ENCODE results near the gene PECR. TPM values are rescaled to one million over a fixed set of nuclear protein-coding genes. Genes with fewer than 3 reads are reported as not detected.
A peak's percentile ranks its signal among the peaks of the same experiment; 100 is the strongest.

The PECR gene
- polyA plus RNA-seq, 1 experiment = 5.6 TPM

GRCh38 chr2:216119146-216119545 lies 37.5 kb upstream of the PECR start:
- Histone ChIP-seq H3K4me3 (ENCODE audit: low read depth, low read length) (no peak overlapping the region), H3K27me3 (ENCODE audit: control insufficient read depth, insufficient read depth, low read length) (no peaks in the 10 kb centered on the region), H3K36me3 (ENCODE audit: control insufficient read depth, insufficient read depth, low read length) (peaks cover 12% of the 10 kb centered on the region)
- no peak for DNase-seq (ENCODE audit: low read depth)
- no peak for TF ChIP-seq CTCF (IDR thresholded peaks at IDR 0.05; ENCODE audit: insufficient read depth, low read depth, low read length)
- POLR2A ChIA-PET = no interaction called here
- CTCF ChIA-PET = interaction anchor here (0.6 to 1.6 kb wide), 2 partner anchors 9 to 1832 kb away, joined by 4 to 5 read pairs; no protein-coding TSS in a partner anchor

GRCh38 chr2:216118474-216118873 lies 36.9 kb upstream of the PECR start:
- H3K27me3 ChIP-seq (ENCODE audit: control insufficient read depth, insufficient read depth, low read length) = no peaks in the 10 kb centered on the region
- no peak overlapping the region for H3K4me3 ChIP-seq (ENCODE audit: low read depth, low read length)
- no peak for DNase-seq (ENCODE audit: low read depth)
- POLR2A ChIA-PET = no interaction called here
- H3K36me3 ChIP-seq (ENCODE audit: control insufficient read depth, insufficient read depth, low read length) = peaks cover 13% of the 10 kb centered on the region
- no peak for TF ChIP-seq CTCF (IDR thresholded peaks at IDR 0.05; ENCODE audit: insufficient read depth, low read depth, low read length)
- CTCF ChIA-PET = interaction anchor here (1.0 kb wide), 1 partner anchor 54 kb away, joined by 3 read pairs; no protein-coding TSS in a partner anchor

GRCh38 chr2:216117561-216118340 lies 36.1 kb upstream of the PECR start:
- ChIA-PET CTCF (interaction anchor here (0.9 to 1.0 kb wide), 2 partner anchors 16 to 54 kb away, joined by 3 read pairs; no protein-coding TSS in a partner anchor), POLR2A (no interaction called here)
- Histone ChIP-seq H3K27me3 (ENCODE audit: control insufficient read depth, insufficient read depth, low read length) (no peaks in the 10 kb centered on the region), H3K4me3 (ENCODE audit: low read depth, low read length) (no peak overlapping the region), H3K36me3 (ENCODE audit: control insufficient read depth, insufficient read depth, low read length) (peaks cover 15% of the 10 kb centered on the region)
- DNase-seq (ENCODE audit: low read depth) = no peak
- TF ChIP-seq CTCF (IDR thresholded peaks at IDR 0.05; ENCODE audit: insufficient read depth, low read depth, low read length) = no peak

- no peak for TF ChIP-seq CTCF (IDR thresholded peaks at IDR 0.05; ENCODE audit: insufficient read depth, low read depth, low read length)
- no peaks in the 10 kb centered on the region for H3K27me3 ChIP-seq (ENCODE audit: control insufficient read depth, insufficient read depth, low read length)
- H3K36me3 ChIP-seq (ENCODE audit: control insufficient read depth, insufficient read depth, low read length) = peaks cover 8% of the 10 kb centered on the region
- CTCF ChIA-PET = no interaction called here
- H3K4me3 ChIP-seq (ENCODE audit: low read depth, low read length) = no peak overlapping the region
- POLR2A ChIA-PET = no interaction called here
- no peak for DNase-seq (ENCODE audit: low read depth)
These were observed 34.8 kb upstream of the PECR start for GRCh38 chr2:216116418-216116817.

GRCh38 chr2:216114714-216115531 lies 33.3 kb upstream of the PECR start:
- DNase-seq (ENCODE audit: low read depth) = peak; percentile 91
- ChIA-PET POLR2A (interaction anchor here (0.6 to 0.7 kb wide), 3 partner anchors 28 to 86 kb away, joined by 3 read pairs; no protein-coding TSS in a partner anchor), CTCF (interaction anchor here (0.6 to 2.0 kb wide), 7 partner anchors 9 to 496 kb away, joined by 3 to 10 read pairs (median 4); no protein-coding TSS in a partner anchor)
- H3K36me3 ChIP-seq (ENCODE audit: control insufficient read depth, insufficient read depth, low read length) = peaks cover 3% of the 10 kb centered on the region
- H3K4me3 ChIP-seq (ENCODE audit: low read depth, low read length) = peak overlapping the region; percentile 38
- no peaks in the 10 kb centered on the region for H3K27me3 ChIP-seq (ENCODE audit: control insufficient read depth, insufficient read depth, low read length)
- peak; percentile 92 for TF ChIP-seq CTCF (IDR thresholded peaks at IDR 0.05; ENCODE audit: insufficient read depth, low read depth, low read length)

All from BJ (cell line).